Nephron (organoid): ENCODE data around the gene RBM46.

Experiments used
- H3K27ac Mint-ChIP-seq, 3 experiments: 2 replicates each; pipeline ENCODE4 v1.8.0; 2020; ENCODE audit warnings: mixed read lengths in 3 of 3, mild to moderate bottlenecking in 2 of 3, moderate library complexity in 1 of 3
- H3K27me3 Mint-ChIP-seq: 2 replicates; pipeline ENCODE4 v1.8.0; 2021; ENCODE audit warnings: low read depth, mild to moderate bottlenecking, moderate library complexity, mixed read lengths
- H3K36me3 Mint-ChIP-seq: 2 replicates; pipeline ENCODE4 v1.8.0; 2020; ENCODE audit warnings: low read depth, mixed read lengths
- H3K4me1 Mint-ChIP-seq: 2 replicates; pipeline ENCODE4 v1.8.0; 2020; ENCODE audit warnings: mixed read lengths
- H3K4me3 Mint-ChIP-seq, 3 experiments: 2 replicates each; pipeline ENCODE4 v1.8.0; 2020; ENCODE audit warnings: mild to moderate bottlenecking in 3 of 3, mixed read lengths in 3 of 3, moderate library complexity in 2 of 3
- H3K9me3 Mint-ChIP-seq: 2 replicates; pipeline ENCODE4 v1.8.0; 2020; ENCODE audit warnings: mixed read lengths
- TF ChIP-seq, protein P1 (sequence below), 3 experiments: fragments of 200-600 bp; sonication (generic); IDR thresholded peaks; one replicate each; pipeline ENCODE4 v1.5.0; 2021; ENCODE audit warnings: antibody characterized with exemption in 3 of 3; ENCODE audit not compliant: unreplicated experiment in 3 of 3

RBM46 gene

GRCh38 chr4:154744341-154744926 lies 36.6 kb upstream of the RBM46 start:
- Mint-ChIP-seq H3K4me3 (peak overlapping the region; percentile 87 to 94 (median 91)), H3K36me3 (no peaks in the 10 kb centered on the region), H3K9me3 (no peaks in the 10 kb centered on the region), H3K27ac (no peak overlapping the region), H3K27me3 (peaks cover 99% of the 10 kb centered on the region), H3K4me1 (peaks cover 28% of the 10 kb centered on the region)
- TF ChIP-seq, protein P1, sequence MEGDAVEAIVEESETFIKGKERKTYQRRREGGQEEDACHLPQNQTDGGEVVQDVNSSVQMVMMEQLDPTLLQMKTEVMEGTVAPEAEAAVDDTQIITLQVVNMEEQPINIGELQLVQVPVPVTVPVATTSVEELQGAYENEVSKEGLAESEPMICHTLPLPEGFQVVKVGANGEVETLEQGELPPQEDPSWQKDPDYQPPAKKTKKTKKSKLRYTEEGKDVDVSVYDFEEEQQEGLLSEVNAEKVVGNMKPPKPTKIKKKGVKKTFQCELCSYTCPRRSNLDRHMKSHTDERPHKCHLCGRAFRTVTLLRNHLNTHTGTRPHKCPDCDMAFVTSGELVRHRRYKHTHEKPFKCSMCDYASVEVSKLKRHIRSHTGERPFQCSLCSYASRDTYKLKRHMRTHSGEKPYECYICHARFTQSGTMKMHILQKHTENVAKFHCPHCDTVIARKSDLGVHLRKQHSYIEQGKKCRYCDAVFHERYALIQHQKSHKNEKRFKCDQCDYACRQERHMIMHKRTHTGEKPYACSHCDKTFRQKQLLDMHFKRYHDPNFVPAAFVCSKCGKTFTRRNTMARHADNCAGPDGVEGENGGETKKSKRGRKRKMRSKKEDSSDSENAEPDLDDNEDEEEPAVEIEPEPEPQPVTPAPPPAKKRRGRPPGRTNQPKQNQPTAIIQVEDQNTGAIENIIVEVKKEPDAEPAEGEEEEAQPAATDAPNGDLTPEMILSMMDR (IDR thresholded peaks at IDR 0.05; ENCODE audit: unreplicated experiment in 3 of 3): no peak

- TF ChIP-seq, protein P1 (IDR thresholded peaks at IDR 0.05; ENCODE audit: unreplicated experiment in 3 of 3): no peak
- Mint-ChIP-seq H3K27me3 (peaks cover 30% of the 10 kb centered on the region), H3K27ac (no peak overlapping the region), H3K36me3 (no peaks in the 10 kb centered on the region), H3K4me1 (no peaks in the 10 kb centered on the region), H3K9me3 (no peaks in the 10 kb centered on the region), H3K4me3 (no peak overlapping the region)
Observed at GRCh38 chr4:154757713-154758112, 23.4 kb upstream of the RBM46 start.

DNA sequence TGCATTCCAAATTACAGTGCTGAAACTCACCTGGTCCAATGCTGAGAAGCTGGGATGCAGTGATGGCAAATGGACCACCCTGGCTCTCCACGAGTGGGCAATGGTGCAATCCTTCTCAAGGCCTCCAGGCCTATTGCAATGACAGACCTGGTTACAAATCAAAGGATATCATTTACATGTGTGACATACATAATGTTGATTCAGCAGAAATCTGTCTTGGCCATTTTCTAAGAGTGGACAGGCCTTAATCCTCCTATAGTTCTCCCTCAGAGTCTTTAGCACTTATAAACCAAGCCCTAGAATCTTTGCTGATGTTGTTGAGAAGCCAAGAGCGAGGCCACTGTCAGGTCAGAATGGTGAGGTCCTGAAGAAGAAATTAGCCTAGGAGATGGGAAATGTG lies 20.2 kb upstream of the RBM46 start:
- Mint-ChIP-seq H3K4me3 (no peak overlapping the region), H3K27ac (no peak overlapping the region), H3K9me3 (no peaks in the 10 kb centered on the region), H3K36me3 (no peaks in the 10 kb centered on the region), H3K4me1 (no peaks in the 10 kb centered on the region), H3K27me3 (peaks cover 19% of the 10 kb centered on the region)
- TF ChIP-seq, protein P1 (IDR thresholded peaks at IDR 0.05; ENCODE audit: unreplicated experiment in 3 of 3): no peak

DNA sequence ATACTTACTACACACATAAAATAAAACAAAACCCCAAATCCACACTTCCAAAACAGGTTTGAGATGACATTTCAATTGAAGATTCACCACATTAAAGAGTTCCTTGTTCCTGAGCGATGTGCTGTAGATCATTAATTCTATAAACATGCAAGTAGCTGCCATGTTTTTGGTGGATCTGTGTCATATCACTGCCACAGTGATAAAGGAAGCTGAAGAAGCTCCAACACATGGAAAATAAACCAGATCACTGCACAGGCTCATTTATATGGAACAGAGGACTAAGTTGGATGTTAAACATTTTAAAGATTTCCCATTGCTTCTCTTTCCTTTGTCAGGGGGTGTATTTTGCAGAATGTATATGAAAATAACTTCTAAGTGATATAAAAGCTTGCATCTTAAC lies 2.8 kb upstream of the RBM46 start:
- no peak overlapping the region for H3K27ac Mint-ChIP-seq
- TF ChIP-seq, protein P1 (IDR thresholded peaks at IDR 0.05; ENCODE audit: unreplicated experiment in 3 of 3): no peak

GRCh38 chr4:154779362-154779947 lies 1.6 kb upstream of the RBM46 start:
- Mint-ChIP-seq H3K27ac (no peak overlapping the region), H3K4me1 (no peaks in the 10 kb centered on the region), H3K36me3 (no peaks in the 10 kb centered on the region)

More for the DNA sequence above, 2.8 kb upstream of the RBM46 start:
- Mint-ChIP-seq H3K27me3 (peaks cover 7% of the 10 kb centered on the region), H3K4me3 (no peak overlapping the region), H3K9me3 (peaks cover 4% of the 10 kb centered on the region), H3K36me3 (no peaks in the 10 kb centered on the region), H3K4me1 (no peaks in the 10 kb centered on the region)

More at GRCh38 chr4:154779362-154779947, 1.6 kb upstream of the RBM46 start:
- TF ChIP-seq, protein P1 (IDR thresholded peaks at IDR 0.05; ENCODE audit: unreplicated experiment in 3 of 3): peak; percentile 53 to 71 (median 59)
- no peak overlapping the region for H3K4me3 Mint-ChIP-seq
- peaks cover 7% of the 10 kb centered on the region for H3K27me3 Mint-ChIP-seq
- no peaks in the 10 kb centered on the region for H3K9me3 Mint-ChIP-seq
